Measurements from ENCODE around the gene PPDPF.
"Not testable (repeated sequence)": the region's sequence is repeated elsewhere in the genome, so short reads cannot be mapped to it uniquely, and the experiment has no call there.

The PPDPF gene

GRCh38 chr20:63520504-63520933, at the start of gene PPDPF:
TSS of gene PPDPF (plus strand) at chr20:63520765. CDS start at chr20:63521309, 544 bp downstream.
- peak; percentile 32 for DNase-seq

GRCh38 chr20:63471002-63471716, 49.4 kb upstream of the PPDPF start:
- DNase-seq, result no peak

- DNase-seq, result no peak
Observed at GRCh38 chr20:63471717-63471980, 48.9 kb upstream of the PPDPF start.

GRCh38 chr20:63471981-63472831, 48.4 kb upstream of the PPDPF start, which contains the start of gene KCNQ2:
TSS of gene KCNQ2 (minus strand) at chr20:63472655. CDS start at chr20:63472463, 192 bp downstream.
- DNase-seq, result no peak

- no peak for DNase-seq
Observed at GRCh38 chr20:63472862-63473390, 47.6 kb upstream of the PPDPF start.

GRCh38 chr20:63473555-63474449, 46.8 kb upstream of the PPDPF start:
- no peak for DNase-seq

- no peak for DNase-seq
Observed at GRCh38 chr20:63475209-63475608, 45.4 kb upstream of the PPDPF start.

- DNase-seq, result no peak
Observed at GRCh38 chr20:63477061-63477616, 43.4 kb upstream of the PPDPF start.

- DNase-seq, result no peak
Observed at GRCh38 chr20:63477944-63478343, 42.6 kb upstream of the PPDPF start.

- no peak for DNase-seq
Observed at GRCh38 chr20:63478346-63479302, 41.9 kb upstream of the PPDPF start.

GRCh38 chr20:63479695-63480419, 40.7 kb upstream of the PPDPF start:
- DNase-seq, result not testable (repeated sequence)

GRCh38 chr20:63481503-63481902, 39.1 kb upstream of the PPDPF start:
- DNase-seq, result no peak

GRCh38 chr20:63482021-63482587, 38.5 kb upstream of the PPDPF start:
- no peak for DNase-seq

GRCh38 chr20:63483834-63484233, 36.7 kb upstream of the PPDPF start:
- DNase-seq, result no peak

- DNase-seq, result no peak
Observed at GRCh38 chr20:63484236-63484635, 36.3 kb upstream of the PPDPF start.

- DNase-seq, result no peak
Observed at GRCh38 chr20:63484651-63485403, 35.7 kb upstream of the PPDPF start.

GRCh38 chr20:63486300-63486855, 34.2 kb upstream of the PPDPF start:
- no peak for DNase-seq

- DNase-seq, result no peak
Observed at GRCh38 chr20:63487116-63487764, 33.3 kb upstream of the PPDPF start.

GRCh38 chr20:63487781-63488241, 32.8 kb upstream of the PPDPF start:
- no peak for DNase-seq

Measured in NCI-H1694 treated with DMSO at 0.1 percent for 48 hours (cell line).